GM12878 (cell line): ENCODE data around the gene HSPA1B. TPM values are rescaled to one million over a fixed set of nuclear protein-coding genes. Genes with fewer than 3 reads are reported as not detected.

Experiments
- ATAC-seq: fragments of 200-7000 bp; cut with Tn5 transposase; 3 replicates; pipeline ENCODE4 v1.9.1; 2020; ENCODE audit warnings: mild to moderate bottlenecking, moderate library complexity
- BruUV-seq: library from RNA; stranded (reverse); fragments of 400-500 nt; replicated peaks from 2 replicates; lab custom pipeline; 2021; lab: Mats Ljungman, UMichigan
- CTCF ChIA-PET: fragments of 300-600 bp; sonication (Branson Sonifier 250); formaldehyde crosslinking; extraction: SDS; loops from one replicate; lab custom pipeline; 2021; ENCODE audit warnings: inconsistent platforms; lab: Yijun Ruan, JAX
- POLR2A ChIA-PET: fragments of 350-600 bp; formaldehyde crosslinking; extraction: SDS; loops from one replicate; lab custom pipeline; 2021; ENCODE audit warnings: inconsistent platforms; lab: Charles Lee
- RAD21 ChIA-PET: fragments of 300-600 bp; sonication (Branson Sonifier 250); formaldehyde crosslinking; loops from one replicate; lab custom pipeline; 2023; ENCODE audit warnings: antibody characterized with exemption; ENCODE audit not compliant: unreplicated experiment; lab: Charles Lee
- SMC1A ChIA-PET: fragments of 300-600 bp; sonication (Branson Sonifier 250); formaldehyde crosslinking; loops from one replicate; lab custom pipeline; 2023; ENCODE audit not compliant: unreplicated experiment, uncharacterized antibody; lab: Charles Lee
- DNase-seq: peaks from one replicate; pipeline ENCODE4 v3.0.0-alpha.2; 2011; ENCODE audit warnings: low read depth, low spot score
- FAIRE-seq: peaks from 3 replicates; lab custom pipeline; 2011; peaks lifted over from hg19 to GRCh38; lab: Jason Lieb, UNC
- H2AFZ ChIP-seq: 2 replicates; pipeline ENCODE4 v1.6.0; 2011; ENCODE audit warnings: low read depth, low read length, control low read depth; ENCODE audit not compliant: control insufficient read depth
- H3K27ac ChIP-seq: 2 replicates; pipeline ENCODE4 v1.5.1; 2011; ENCODE audit warnings: control low read depth; ENCODE audit not compliant: control insufficient read depth, insufficient read depth
- H3K27me3 ChIP-seq, 2 experiments: replicated peaks in 1 of 2; 2 replicates each; pipeline versions ENCODE4 v1.6.0 to v1.6.1; 2011; ENCODE audit warnings: low read length in 1 of 2; ENCODE audit not compliant: control insufficient read depth in 2 of 2, insufficient read depth in 2 of 2
- H3K36me3 ChIP-seq, 2 experiments: 2 replicates each; pipeline ENCODE4 v1.5.1; 2011; ENCODE audit warnings: low read length in 1 of 2; ENCODE audit not compliant: control insufficient read depth in 2 of 2, insufficient read depth in 2 of 2
- H3K4me1 ChIP-seq: 2 replicates; pipeline ENCODE4 v1.6.1; 2011; ENCODE audit warnings: mild to moderate bottlenecking, low read length, moderate library complexity, mixed read lengths; ENCODE audit not compliant: control insufficient read depth, insufficient read depth
- H3K4me2 ChIP-seq: 2 replicates; pipeline ENCODE4 v1.6.0; 2011; ENCODE audit warnings: control low read depth; ENCODE audit not compliant: control insufficient read depth, insufficient read depth
- H3K4me3 ChIP-seq: fragments of 200-600 bp; sonication (generic); 2 replicates; pipeline ENCODE4 v1.5.1; 2016
- H3K79me2 ChIP-seq: 2 replicates; pipeline ENCODE4 v1.6.0; 2011; ENCODE audit warnings: low read length; ENCODE audit not compliant: control insufficient read depth, insufficient read depth
- H3K9ac ChIP-seq: 2 replicates; pipeline ENCODE4 v1.8.0; 2011; ENCODE audit warnings: low read length, control low read depth, mixed read lengths; ENCODE audit not compliant: control insufficient read depth, insufficient read depth
- H3K9me3 ChIP-seq: replicated peaks from 3 replicates; pipeline ENCODE4 v1.5.1; 2011; ENCODE audit warnings: mild to moderate bottlenecking, low read length; ENCODE audit not compliant: control insufficient read depth, insufficient read depth
- H4K20me1 ChIP-seq: 2 replicates; pipeline ENCODE4 v1.6.0; 2011; ENCODE audit not compliant: control insufficient read depth, insufficient read depth
- BMI1 ChIP-seq: fragments of 450-650 bp; IDR thresholded peaks from 2 replicates; pipeline ENCODE4 v1.6.1; 2016; ENCODE audit warnings: mild to moderate bottlenecking, moderate library complexity, borderline replicate concordance
- KLF5 ChIP-seq: fragments of 450-650 bp; IDR thresholded peaks from 2 replicates; pipeline ENCODE4 v1.6.1; 2014; ENCODE audit warnings: mild to moderate bottlenecking; ENCODE audit not compliant: partially characterized antibody
- SRF ChIP-seq, 2 experiments: IDR thresholded peaks; 2 replicates each; pipeline ENCODE4 v1.6.1; 2011; ENCODE audit warnings: low read depth in 2 of 2, low read length in 2 of 2, mild to moderate bottlenecking in 1 of 2, moderate library complexity in 1 of 2
- STAT3 ChIP-seq: IDR thresholded peaks from 2 replicates; pipeline ENCODE4 v1.6.1; 2011; ENCODE audit warnings: low read depth, low read length, improper control_type of control experiment
- WGBS: methylation state at CpG from one replicate; pipeline ENCODE4 v1.1.6; 2016; ENCODE audit warnings: low lambda C conversion rate; ENCODE audit not compliant: insufficient replicate concordance, insufficient coverage; ENCODE audit errors: missing lambda C conversion rate; 5-methylcytosine and 5-hydroxymethylcytosine counted together
- in situ Hi-C: fragments of 300-500 bp; cut with MboI; formaldehyde crosslinking; loops from 9 replicates; pipeline ENCODE4 v1.14.3; 2018; ENCODE audit warnings: mixed read lengths
- intact Hi-C: fragments of 100-400 bp; cut with micrococcal nuclease; formaldehyde crosslinking; loops from one replicate; pipeline ENCODE4 v1.14.2; 2022; ENCODE audit not compliant: unreplicated experiment
- polyA plus RNA-seq, 11 experiments: library from polyadenylated mRNA; depleted of rRNA in 4 of 11; unstranded in 6 of 11; stranded (reverse) in 5 of 11; fragments of >200 nt; fragmentation: Nextera tagmentation in 4 of 11; fragmentation: Illumina TruSeq in 1 of 11; extraction: Ambion mirVana in 4 of 11; extraction: Trizol in 1 of 11; gene quantifications; 1 replicate in 1 of 11; 2 replicates in 10 of 11; pipeline versions ENCODE4 v1.2.1 to v1.2.3, GENCODE V29; 2011 to 2016; ENCODE audit warnings: inconsistent platforms in 2 of 11, missing spikeins in 2 of 11, low read depth in 1 of 11
- total RNA-seq, 4 experiments: library from RNA; depleted of rRNA in 3 of 4; stranded (reverse); fragments of >200 nt in 3 of 4; fragmentation: Illumina TruSeq in 1 of 4; extraction: Trizol in 1 of 4; gene quantifications; 2 replicates each; pipeline versions ENCODE4 v1.2.1 to v1.2.3, GENCODE V29; 2013 to 2021
- TF ChIP-seq, protein P1 (sequence below): IDR thresholded peaks from 2 replicates; pipeline ENCODE4 v1.6.1; 2011; ENCODE audit warnings: low read depth, low read length, improper control_type of control experiment, borderline replicate concordance

HSPA1B gene
- total and polyA plus RNA-seq, 10 of the 15 experiments (the other 5 are each of a cell fraction or from before 2014, with no cell fraction given): 0.11 to 40.5 (median 12.8) TPM

DNA sequence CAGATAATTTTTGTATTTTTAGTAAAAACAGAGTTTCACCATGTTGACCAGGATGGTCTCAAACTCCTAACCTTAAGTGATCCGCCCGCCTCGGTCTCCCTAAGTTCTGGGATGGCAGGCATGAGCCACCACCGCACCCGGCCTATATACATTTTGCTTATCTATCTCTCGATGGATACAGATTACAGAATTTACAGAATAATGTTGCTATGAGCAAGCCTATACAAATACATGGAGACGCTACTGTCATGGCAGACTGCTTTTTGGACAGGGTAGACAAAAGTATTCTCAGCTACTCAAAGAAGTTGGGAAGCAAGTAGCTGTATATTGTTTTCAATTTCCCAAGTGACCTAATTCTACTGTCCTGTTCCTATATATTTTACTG, 14.1 kb upstream of the HSPA1B start:
- H3K9me3 ChIP-seq: no peaks in the 10 kb centered on the region
- ATAC-seq: no peak
- H3K4me2 ChIP-seq: peak overlapping the region; percentile 82
- no peaks in the 10 kb centered on the region for H4K20me1 ChIP-seq
- CTCF ChIA-PET: interaction anchor here (0.9 to 2.5 kb wide), 7 partner anchors 9 to 41 kb away, joined by 3 to 12 read pairs (median 4); partner anchors contain the start of gene VARS1
- peak overlapping the region; percentile 47; the same call in 1 of the 2 replicates for H3K4me3 ChIP-seq
- FAIRE-seq: no peak
- no TSS peak for BruUV-seq
- in situ Hi-C loops: no loop called here
- TF ChIP-seq KLF5: no peak
- TF ChIP-seq BMI1: no peak
- TF ChIP-seq, protein P1, sequence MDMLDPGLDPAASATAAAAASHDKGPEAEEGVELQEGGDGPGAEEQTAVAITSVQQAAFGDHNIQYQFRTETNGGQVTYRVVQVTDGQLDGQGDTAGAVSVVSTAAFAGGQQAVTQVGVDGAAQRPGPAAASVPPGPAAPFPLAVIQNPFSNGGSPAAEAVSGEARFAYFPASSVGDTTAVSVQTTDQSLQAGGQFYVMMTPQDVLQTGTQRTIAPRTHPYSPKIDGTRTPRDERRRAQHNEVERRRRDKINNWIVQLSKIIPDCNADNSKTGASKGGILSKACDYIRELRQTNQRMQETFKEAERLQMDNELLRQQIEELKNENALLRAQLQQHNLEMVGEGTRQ: no peak
- no peak for TF ChIP-seq STAT3
- TF ChIP-seq SRF (IDR thresholded peaks at IDR 0.05; ENCODE audit: low read depth in 2 of 2, low read length in 2 of 2): no peak
- TF ChIP-seq, all 136 proteins: peak for 0
- ChIA-PET RAD21 (interaction anchor here (0.9 to 4.3 kb wide), 7 partner anchors 13 to 76 kb away, joined by 3 to 27 read pairs (median 19); partner anchors contain the start of genes CLIC1, HSPA1B and VARS1), POLR2A (interaction anchor here (0.9 to 5.2 kb wide), 11 partner anchors 10 to 377 kb away, joined by 4 to 91 read pairs (median 10); partner anchors contain the start of genes CLIC1, HSPA1B, MSH5 and PBX2), SMC1A (interaction anchor here (0.8 to 3.0 kb wide), 7 partner anchors 10 to 77 kb away, joined by 3 to 12 read pairs (median 7); partner anchors contain the start of gene CLIC1)
- no peak for DNase-seq
- Histone ChIP-seq H3K79me2 (no peaks in the 10 kb centered on the region; the same call in 1 of the 2 replicates), H3K9ac (peak overlapping the region; percentile 64), H3K36me3 (no peaks in the 10 kb centered on the region), H3K27ac (peak overlapping the region; percentile 58), H2AFZ (no peak overlapping the region; the same call in 1 of the 2 replicates), H3K27me3 (no peaks in the 10 kb centered on the region), H3K4me1 (peaks cover 29% of the 10 kb centered on the region)
- intact Hi-C loops: loop anchor here (2.0 kb wide), 1 partner anchor 17 kb away; no protein-coding TSS in a partner anchor
- 99% methylated on average over 7 of the region's 7 CpGs for WGBS
